HL-60 (cell line): ENCODE measurements around the gene GOLT1A.

Experiments used
- DNase-seq, 2 experiments: peaks; one replicate each; pipeline ENCODE4 v3.0.0-alpha.2; 2010 to 2020; ENCODE audit warnings: low read depth in 1 of 2, low spot score in 1 of 2
- H3K27ac ChIP-seq: fragments of 250-450 bp; sonication (Bioruptor Pico); replicated peaks from 2 replicates; pipeline ENCODE4 v1.5.1; 2020; ENCODE audit warnings: mild to moderate bottlenecking, moderate library complexity
- H3K27me3 ChIP-seq: fragments of 250-450 bp; sonication (Bioruptor Pico); 2 replicates; pipeline ENCODE4 v1.5.1; 2021; ENCODE audit warnings: mild to moderate bottlenecking, moderate library complexity; ENCODE audit not compliant: insufficient read depth, poor library complexity, severe bottlenecking
- H3K4me3 ChIP-seq: replicated peaks from 2 replicates; pipeline ENCODE4 v1.5.1; 2011; ENCODE audit warnings: mild to moderate bottlenecking, control low read depth, low read length; ENCODE audit not compliant: insufficient read depth
- CTCF ChIP-seq: IDR thresholded peaks from one replicate; pipeline ENCODE4 v1.5.1; 2011; ENCODE audit warnings: low read length, control low read depth, inconsistent platforms; ENCODE audit not compliant: insufficient read depth
- GABPA ChIP-seq: IDR thresholded peaks from 2 replicates; pipeline ENCODE4 v1.6.1; 2012; ENCODE audit warnings: low read depth
- POLR2AphosphoS5 ChIP-seq: IDR thresholded peaks from 2 replicates; pipeline ENCODE4 v1.6.1; 2012; ENCODE audit warnings: low read depth
- REST ChIP-seq: IDR thresholded peaks from 2 replicates; pipeline ENCODE4 v1.6.1; 2012; ENCODE audit warnings: low read depth; ENCODE audit not compliant: insufficient replicate concordance
- SPI1 ChIP-seq: IDR thresholded peaks from 2 replicates; pipeline ENCODE4 v1.6.1; 2012; ENCODE audit warnings: low read depth, mild to moderate bottlenecking, borderline replicate concordance

GOLT1A gene

GRCh38 chr1:204201348-204202040, 12.3 kb downstream of the GOLT1A start:
- no peak for TF ChIP-seq GABPA
- TF ChIP-seq SPI1: no peak
- no peak for TF ChIP-seq CTCF
- TF ChIP-seq POLR2AphosphoS5: no peak
- no peak for TF ChIP-seq REST

GRCh38 chr1:204199579-204199978, 14.2 kb downstream of the GOLT1A start:
- Histone ChIP-seq H3K4me3 (no peak overlapping the region), H3K27ac (no peak overlapping the region), H3K27me3 (peaks cover 16% of the 10 kb centered on the region)
- DNase-seq: no peak
- TF ChIP-seq POLR2AphosphoS5: no peak
- no peak for TF ChIP-seq CTCF
- TF ChIP-seq REST: no peak
- no peak for TF ChIP-seq SPI1
- TF ChIP-seq GABPA: no peak

More at GRCh38 chr1:204201348-204202040, 12.3 kb downstream of the GOLT1A start:
- H3K27me3 ChIP-seq: peaks cover 23% of the 10 kb centered on the region
- H3K27ac ChIP-seq: no peak overlapping the region
- H3K4me3 ChIP-seq: no peak overlapping the region
- DNase-seq: no peak

GRCh38 chr1:204198348-204199340, 15.1 kb downstream of the GOLT1A start:
- no peak for TF ChIP-seq REST
- no peak for TF ChIP-seq GABPA
- no peak for TF ChIP-seq CTCF
- no peak for TF ChIP-seq POLR2AphosphoS5
- TF ChIP-seq SPI1: no peak
- no peak overlapping the region for H3K4me3 ChIP-seq
- peaks cover 20% of the 10 kb centered on the region for H3K27me3 ChIP-seq
- H3K27ac ChIP-seq: no peak overlapping the region
- no peak for DNase-seq
